Endothelial cell of umbilical vein (primary cell): Measurements from ENCODE around the gene AFDN. TPM values are rescaled to one million over a fixed set of nuclear protein-coding genes. Genes with fewer than 3 reads are reported as not detected.
A peak's percentile ranks its signal among the peaks of the same experiment; 100 is the strongest.

Experiments used
- BruUV-seq: library from RNA; stranded (reverse); fragments of 400-500 nt; replicated peaks from 2 replicates; lab custom pipeline; 2021; lab: Mats Ljungman, UMichigan
- CTCF ChIA-PET: fragments of 300-600, 350-600 bp; sonication (Branson Sonifier 250); formaldehyde crosslinking; loops from one replicate; lab custom pipeline; 2021; ENCODE audit warnings: antibody characterized with exemption, inconsistent platforms; lab: Charles Lee
- POLR2A ChIA-PET: fragments of 300-600, 350-600 bp; sonication (Branson Sonifier 250); formaldehyde crosslinking; loops from one replicate; lab custom pipeline; 2021; ENCODE audit warnings: antibody characterized with exemption, inconsistent platforms; lab: Charles Lee
- DNase-seq: peaks from one replicate; pipeline ENCODE4 v3.0.0-alpha.2; 2011; ENCODE audit warnings: low read depth, low spot score
- FAIRE-seq: peaks from 2 replicates; lab custom pipeline; 2011; peaks lifted over from hg19 to GRCh38; lab: Jason Lieb, UNC
- H2AFZ ChIP-seq: 2 replicates; pipeline ENCODE4 v1.6.0; 2012; ENCODE audit warnings: low read depth, low read length, control low read depth, inconsistent platforms
- H3K27ac ChIP-seq: 2 replicates; pipeline ENCODE4 v1.5.1; 2011; ENCODE audit warnings: low read depth, mild to moderate bottlenecking, control low read depth, low read length, moderate library complexity; ENCODE audit not compliant: insufficient read depth
- H3K27me3 ChIP-seq, 2 experiments: 2 replicates each; pipeline versions ENCODE4 v1.6.0 to v1.6.1; 2011; ENCODE audit warnings: low read length in 2 of 2, mixed read lengths in 1 of 2; ENCODE audit not compliant: control insufficient read depth in 2 of 2, insufficient read depth in 2 of 2
- H3K36me3 ChIP-seq, 2 experiments: 2 replicates in 1 of 2; 3 replicates in 1 of 2; pipeline ENCODE4 v1.5.1; 2011; ENCODE audit warnings: low read length in 2 of 2, mild to moderate bottlenecking in 1 of 2, moderate library complexity in 1 of 2; ENCODE audit not compliant: control insufficient read depth in 2 of 2, insufficient read depth in 2 of 2; ENCODE audit errors: extremely low read depth in 1 of 2
- H3K4me1 ChIP-seq: 3 replicates; pipeline ENCODE4 v1.5.1; 2011; ENCODE audit warnings: mild to moderate bottlenecking, low read length; ENCODE audit not compliant: control insufficient read depth, insufficient read depth; ENCODE audit errors: extremely low read depth
- H3K4me2 ChIP-seq: 2 replicates; pipeline ENCODE4 v1.6.1; 2011; ENCODE audit warnings: low read length, control low read depth, mixed read lengths; ENCODE audit not compliant: insufficient read depth
- H3K4me3 ChIP-seq, 3 experiments: fragments of 200-600 bp in 1 of 3; sonication (generic), shearing (Covaris generic) in 1 of 3; replicated peaks in 1 of 3; 2 replicates each; pipeline ENCODE4 v1.5.1; 2011 to 2016; ENCODE audit warnings: control low read depth in 3 of 3, low read length in 3 of 3, mild to moderate bottlenecking in 2 of 3, inconsistent platforms in 1 of 3, low read depth in 1 of 3, moderate library complexity in 1 of 3; ENCODE audit not compliant: insufficient read depth in 1 of 3
- H3K79me2 ChIP-seq: 2 replicates; pipeline ENCODE4 v1.6.0; 2012; ENCODE audit warnings: low read length, inconsistent platforms; ENCODE audit not compliant: control insufficient read depth, insufficient read depth
- H3K9ac ChIP-seq: replicated peaks from 2 replicates; pipeline ENCODE3; 2011; ENCODE audit warnings: low read length, control low read depth; ENCODE audit not compliant: insufficient read depth; ENCODE audit errors: extremely low read depth
- H3K9me1 ChIP-seq: replicated peaks from 3 replicates; pipeline ENCODE4 v1.6.0; 2011; ENCODE audit warnings: mild to moderate bottlenecking, low read length; ENCODE audit not compliant: control insufficient read depth, insufficient read depth; ENCODE audit errors: extremely low read depth
- H3K9me3 ChIP-seq: replicated peaks from 2 replicates; pipeline ENCODE4 v1.5.1; 2012; ENCODE audit warnings: low read length, inconsistent platforms; ENCODE audit not compliant: control insufficient read depth, insufficient read depth
- H4K20me1 ChIP-seq: replicated peaks from 2 replicates; pipeline ENCODE3; 2011; ENCODE audit warnings: mild to moderate bottlenecking, low read length; ENCODE audit not compliant: control insufficient read depth, insufficient read depth; ENCODE audit errors: extremely low read depth
- EZH2 ChIP-seq: IDR thresholded peaks from 2 replicates; pipeline ENCODE4 v1.6.1; 2012; ENCODE audit warnings: borderline replicate concordance, low read depth, mild to moderate bottlenecking, moderate library complexity, low read length, inconsistent platforms; ENCODE audit not compliant: severe bottlenecking
- FOS ChIP-seq: IDR thresholded peaks from 2 replicates; pipeline ENCODE4 v1.6.1; 2011; ENCODE audit warnings: mild to moderate bottlenecking, low read length, moderate library complexity, borderline replicate concordance; ENCODE audit not compliant: insufficient read depth
- GATA2 ChIP-seq: IDR thresholded peaks from 2 replicates; pipeline ENCODE4 v1.7.0; 2011; ENCODE audit warnings: low read depth, mild to moderate bottlenecking, moderate library complexity, mixed read lengths, low read length; ENCODE audit not compliant: insufficient read length, insufficient read depth
- JUN ChIP-seq: IDR thresholded peaks from 2 replicates; pipeline ENCODE4 v1.6.1; 2011; ENCODE audit warnings: borderline replicate concordance, low read depth; ENCODE audit not compliant: insufficient read length, insufficient read depth
- MAX ChIP-seq: IDR thresholded peaks from 2 replicates; pipeline ENCODE4 v1.6.1; 2011; ENCODE audit not compliant: insufficient read depth, insufficient read length
- MYC ChIP-seq: IDR thresholded peaks from one replicate; pipeline ENCODE4 v1.6.1; 2011; ENCODE audit warnings: mild to moderate bottlenecking, low read depth, low read length
- POLR2A ChIP-seq: IDR thresholded peaks from 2 replicates; pipeline ENCODE4 v1.6.1; 2012; ENCODE audit warnings: low read depth, mild to moderate bottlenecking, control low read depth, low read length
- POLR2AphosphoS5 ChIP-seq: IDR thresholded peaks from 2 replicates; pipeline ENCODE4 v1.6.1; 2012; ENCODE audit warnings: low read depth, mild to moderate bottlenecking, control low read depth, low read length, moderate library complexity; ENCODE audit not compliant: insufficient read depth
- dilution Hi-C: fragments of 300-500 bp; cut with MboI; formaldehyde crosslinking; loops from one replicate; pipeline ENCODE4 v1.15.0; 2019; ENCODE audit warnings: low sequenced_read_pairs; ENCODE audit not compliant: extremely low pct_ligation_motif_present
- intact Hi-C: fragments of 100-400 bp; cut with micrococcal nuclease; formaldehyde crosslinking; loops from one replicate; pipeline ENCODE4 v1.10.0; 2022
- polyA plus RNA-seq, 4 experiments: library from polyadenylated mRNA; depleted of rRNA in 3 of 4; stranded (reverse) in 3 of 4; unstranded in 1 of 4; fragments of >200 nt; gene quantifications; 2 replicates each; pipeline versions ENCODE4 v1.2.1 to v1.2.3, GENCODE V29; 2011 to 2012; ENCODE audit warnings: missing spikeins in 1 of 4
- total RNA-seq: library from RNA; stranded (reverse); gene quantifications from 2 replicates; pipeline ENCODE4 v1.2.3, GENCODE V29; 2021
- TF ChIP-seq, protein P1 (sequence below), 2 donors: IDR thresholded peaks; 1 replicate in 1 of 2; 2 replicates in 1 of 2; pipeline ENCODE4 v1.5.1; 2011; ENCODE audit warnings: low read length in 2 of 2, mild to moderate bottlenecking in 2 of 2, moderate library complexity in 2 of 2, control low read depth in 1 of 2, inconsistent platforms in 1 of 2, low read depth in 1 of 2; ENCODE audit not compliant: insufficient read depth in 1 of 2; ENCODE audit errors: extremely low read depth in 1 of 2

Gene AFDN
- total and polyA plus RNA-seq, 2 donors (not counting 3 experiments of a cell fraction or from before 2014, with no cell fraction given): 31.0 to 134 TPM

GRCh38 chr6:167856999-167857660 lies 30.4 kb downstream of the AFDN start:
- Histone ChIP-seq H3K9me1 (no peaks in the 10 kb centered on the region), H3K27ac (peak overlapping the region; percentile 52), H2AFZ (no peak overlapping the region), H3K9ac (no peak overlapping the region), H3K4me2 (peak overlapping the region; percentile 81), H3K36me3 (no peaks in the 10 kb centered on the region), H3K27me3 (no peaks in the 10 kb centered on the region), H3K9me3 (no peaks in the 10 kb centered on the region), H4K20me1 (peaks cover 2% of the 10 kb centered on the region), H3K4me3 (no peak overlapping the region), H3K4me1 (peaks cover 23% of the 10 kb centered on the region), H3K79me2 (peaks cover 68% of the 10 kb centered on the region)
- TF ChIP-seq JUN (no peak), FOS (no peak), MYC (no peak), EZH2 (no peak), GATA2 (no peak), POLR2A (no peak), MAX (no peak), POLR2AphosphoS5 (no peak)
- TF ChIP-seq, protein P1, sequence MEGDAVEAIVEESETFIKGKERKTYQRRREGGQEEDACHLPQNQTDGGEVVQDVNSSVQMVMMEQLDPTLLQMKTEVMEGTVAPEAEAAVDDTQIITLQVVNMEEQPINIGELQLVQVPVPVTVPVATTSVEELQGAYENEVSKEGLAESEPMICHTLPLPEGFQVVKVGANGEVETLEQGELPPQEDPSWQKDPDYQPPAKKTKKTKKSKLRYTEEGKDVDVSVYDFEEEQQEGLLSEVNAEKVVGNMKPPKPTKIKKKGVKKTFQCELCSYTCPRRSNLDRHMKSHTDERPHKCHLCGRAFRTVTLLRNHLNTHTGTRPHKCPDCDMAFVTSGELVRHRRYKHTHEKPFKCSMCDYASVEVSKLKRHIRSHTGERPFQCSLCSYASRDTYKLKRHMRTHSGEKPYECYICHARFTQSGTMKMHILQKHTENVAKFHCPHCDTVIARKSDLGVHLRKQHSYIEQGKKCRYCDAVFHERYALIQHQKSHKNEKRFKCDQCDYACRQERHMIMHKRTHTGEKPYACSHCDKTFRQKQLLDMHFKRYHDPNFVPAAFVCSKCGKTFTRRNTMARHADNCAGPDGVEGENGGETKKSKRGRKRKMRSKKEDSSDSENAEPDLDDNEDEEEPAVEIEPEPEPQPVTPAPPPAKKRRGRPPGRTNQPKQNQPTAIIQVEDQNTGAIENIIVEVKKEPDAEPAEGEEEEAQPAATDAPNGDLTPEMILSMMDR (IDR thresholded peaks at IDR 0.05; ENCODE audit: extremely low read depth in 1 of 2, insufficient read depth in 1 of 2, low read depth in 1 of 2, low read length in 2 of 2): no peak
- intact Hi-C loops: loop anchor here (2.0 kb wide), 1 partner anchor 28 kb away; no protein-coding TSS in a partner anchor
- BruUV-seq: TSS peak; percentile 21
- CTCF ChIA-PET: interaction anchor here (0.6 to 1.8 kb wide), 3 partner anchors 22 to 405 kb away, joined by 3 to 7 read pairs (median 3); no protein-coding TSS in a partner anchor
- DNase-seq (peak; percentile 68), FAIRE-seq (no peak)
- dilution Hi-C loops: no loop called here
- POLR2A ChIA-PET: no interaction called here
